Mesendoderm (in vitro differentiated cells): Measurements from ENCODE around the gene ORM2.

ENCODE experiments used
- DNase-seq: peaks from one replicate; pipeline ENCODE4 v3.0.0; 2013
- H2AK5ac ChIP-seq: 2 replicates; pipeline ENCODE4 v1.6.1; 2013; ENCODE audit warnings: low read length, inconsistent platforms
- H2BK120ac ChIP-seq: 2 replicates; pipeline ENCODE4 v1.6.1; 2013; ENCODE audit warnings: low read depth, mild to moderate bottlenecking, low read length, moderate library complexity, mixed read lengths
- H2BK15ac ChIP-seq: replicated peaks from 2 replicates; pipeline ENCODE4 v1.6.1; 2013; ENCODE audit warnings: low read depth, mild to moderate bottlenecking, moderate library complexity
- H2BK5ac ChIP-seq: 2 replicates; pipeline ENCODE4 v1.6.1; 2013; ENCODE audit warnings: low read length, inconsistent platforms
- H3K18ac ChIP-seq: 2 replicates; pipeline ENCODE4 v1.6.1; 2013; ENCODE audit warnings: mild to moderate bottlenecking, low read length, mixed read lengths
- H3K23ac ChIP-seq: one replicate; pipeline ENCODE4 v1.6.1; 2013; ENCODE audit warnings: low read length
- H3K27ac ChIP-seq: 2 replicates; pipeline ENCODE4 v1.5.1; 2013; ENCODE audit warnings: low read depth, mild to moderate bottlenecking, inconsistent platforms, low read length, moderate library complexity
- H3K27me3 ChIP-seq: 2 replicates; pipeline ENCODE4 v1.6.1; 2013; ENCODE audit warnings: low read length, control low read depth, mild to moderate bottlenecking, inconsistent platforms; ENCODE audit not compliant: insufficient read depth, poor library complexity
- H3K36me3 ChIP-seq: 2 replicates; pipeline ENCODE4 v1.6.1; 2013; ENCODE audit warnings: low read length, inconsistent platforms; ENCODE audit not compliant: control insufficient read depth, insufficient read depth
- H3K4ac ChIP-seq: one replicate; pipeline ENCODE4 v1.6.1; 2013; ENCODE audit warnings: low read depth, mild to moderate bottlenecking, low read length, moderate library complexity
- H3K4me1 ChIP-seq: 2 replicates; pipeline ENCODE4 v1.6.1; 2013; ENCODE audit warnings: low read depth, low read length, inconsistent platforms; ENCODE audit not compliant: control insufficient read depth
- H3K4me2 ChIP-seq: 2 replicates; pipeline ENCODE4 v1.6.1; 2013; ENCODE audit warnings: low read length
- H3K4me3 ChIP-seq: 2 replicates; pipeline ENCODE4 v1.5.1; 2013; ENCODE audit warnings: mild to moderate bottlenecking, low read length
- H3K56ac ChIP-seq: one replicate; pipeline ENCODE4 v1.6.1; 2013; ENCODE audit warnings: low read length
- H3K79me1 ChIP-seq: 2 replicates; pipeline ENCODE4 v1.6.1; 2013; ENCODE audit warnings: low read length, inconsistent platforms
- H3K79me2 ChIP-seq: 2 replicates; pipeline ENCODE4 v1.6.1; 2013; ENCODE audit warnings: mild to moderate bottlenecking, low read length; ENCODE audit not compliant: control insufficient read depth, insufficient read depth
- H3K9ac ChIP-seq: 2 replicates; pipeline ENCODE4 v1.6.1; 2013; ENCODE audit warnings: low read length, inconsistent platforms
- H4K5ac ChIP-seq: one replicate; pipeline ENCODE4 v1.6.1; 2013; ENCODE audit warnings: low read length
- H4K8ac ChIP-seq: one replicate; pipeline ENCODE4 v1.6.1; 2013; ENCODE audit warnings: low read depth, mild to moderate bottlenecking, control low read depth, low read length, moderate library complexity
- WGBS: extraction: QIAGEN DNeasy Blood & Tissue Kit; methylation state at CpG from one replicate; pipeline ENCODE4 v1.1.7; 2013; ENCODE audit warnings: low lambda C conversion rate, missing lambda C conversion rate; ENCODE audit not compliant: insufficient coverage; ENCODE audit errors: extremely low coverage; 5-methylcytosine and 5-hydroxymethylcytosine counted together

The ORM2 gene

DNA sequence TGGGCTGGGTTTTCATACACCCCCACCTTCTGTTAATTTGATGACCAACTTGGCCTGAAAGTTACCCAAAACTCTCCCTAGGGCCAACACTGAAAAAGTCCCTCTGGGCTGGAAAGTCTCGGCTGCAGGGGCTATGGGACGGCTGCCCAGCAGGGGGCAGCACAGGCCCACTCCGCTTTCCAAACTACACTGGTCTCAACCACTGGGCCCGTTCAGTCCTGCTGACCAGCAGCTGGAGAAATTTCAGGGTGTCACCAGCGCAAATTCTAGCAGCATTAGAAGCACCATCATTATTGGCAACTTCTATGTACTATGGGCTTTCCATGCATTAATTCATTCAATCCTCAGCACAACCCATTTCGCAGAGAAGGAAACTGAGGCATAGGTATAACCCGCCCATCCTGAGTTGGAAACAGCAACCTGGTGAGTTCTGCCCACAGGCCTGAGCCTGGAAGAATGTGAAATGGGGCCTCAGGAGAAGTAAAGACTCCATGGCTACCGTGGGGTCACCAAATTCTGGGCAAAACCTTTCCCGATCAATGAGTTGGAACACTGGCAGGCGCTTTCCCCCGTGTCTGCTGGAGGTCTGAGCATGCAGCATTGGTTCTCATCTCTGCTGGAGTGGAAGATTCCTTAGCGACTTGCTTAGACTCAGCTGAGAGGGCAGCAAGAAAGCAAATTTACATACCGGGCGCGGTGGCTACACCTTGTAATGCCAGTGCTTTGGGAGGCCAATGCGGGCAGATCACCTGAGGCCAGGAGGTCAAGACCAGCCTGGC lies 9.7 kb downstream of the ORM2 start:
- peak; percentile 55 for DNase-seq
- H3K4me3 ChIP-seq, result no peak overlapping the region
- H3K36me3 ChIP-seq, result no peaks in the 10 kb centered on the region
- no peak overlapping the region for H3K23ac ChIP-seq
- H2BK5ac ChIP-seq, result no peak overlapping the region
- WGBS, result no CpG with 5 or more reads among the region's 16 CpGs
- no peak overlapping the region for H3K4ac ChIP-seq
- no peak overlapping the region for H3K9ac ChIP-seq
- no peak overlapping the region for H3K27ac ChIP-seq
- no peak overlapping the region for H4K8ac ChIP-seq
- H3K79me1 ChIP-seq, result no peaks in the 10 kb centered on the region
- no peaks in the 10 kb centered on the region for H3K79me2 ChIP-seq
- no peaks in the 10 kb centered on the region for H3K27me3 ChIP-seq
- H2BK15ac ChIP-seq, result no peak overlapping the region
- no peak overlapping the region for H3K4me2 ChIP-seq
- no peak overlapping the region for H3K18ac ChIP-seq
- H3K4me1 ChIP-seq, result no peaks in the 10 kb centered on the region
- no peak overlapping the region for H4K5ac ChIP-seq
- no peak overlapping the region for H2BK120ac ChIP-seq
- H3K56ac ChIP-seq, result no peak overlapping the region
- no peak overlapping the region for H2AK5ac ChIP-seq

DNA sequence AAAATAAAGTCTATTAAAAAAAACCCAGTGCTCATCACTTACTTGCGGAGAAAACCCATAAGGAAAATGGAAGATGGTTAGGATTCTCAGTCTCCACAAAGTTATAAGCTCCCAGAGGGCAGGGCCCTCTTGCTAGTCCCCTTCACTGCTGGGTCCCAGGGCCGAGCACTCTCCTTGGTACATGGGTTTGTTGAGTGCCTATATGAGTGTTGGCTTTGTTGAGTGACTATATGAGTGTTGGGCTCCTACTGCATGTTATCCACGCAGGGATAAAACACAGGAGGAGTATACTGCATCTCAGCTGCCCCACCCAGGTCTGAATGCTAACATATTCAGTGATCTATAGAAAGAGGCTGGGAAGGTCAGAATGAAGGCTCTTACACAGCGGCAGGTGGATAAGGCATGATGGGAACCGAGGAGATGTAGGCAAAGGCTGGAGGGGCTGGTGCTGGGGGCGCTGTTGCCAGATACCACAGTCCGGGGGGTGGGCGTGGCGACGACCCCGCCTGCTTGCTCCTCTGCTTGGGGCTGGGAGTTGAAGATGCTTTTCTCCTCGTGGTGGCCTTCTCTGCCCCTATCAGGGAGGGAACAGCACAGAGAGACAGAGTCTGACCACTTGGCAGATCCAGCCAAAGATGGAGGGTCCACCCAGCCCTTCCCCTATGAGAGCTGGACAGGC lies 11.6 kb downstream of the ORM2 start:
- Histone ChIP-seq H2BK120ac (no peak overlapping the region), H4K8ac (no peak overlapping the region), H2AK5ac (no peak overlapping the region), H3K27ac (no peak overlapping the region), H3K79me1 (no peaks in the 10 kb centered on the region), H3K4me3 (no peak overlapping the region), H3K36me3 (no peaks in the 10 kb centered on the region), H4K5ac (no peak overlapping the region), H3K4ac (no peak overlapping the region), H3K9ac (no peak overlapping the region), H3K27me3 (no peaks in the 10 kb centered on the region), H2BK15ac (no peak overlapping the region), H3K23ac (no peak overlapping the region), H3K4me2 (no peak overlapping the region), H3K56ac (no peak overlapping the region), H3K18ac (no peak overlapping the region), H3K79me2 (no peaks in the 10 kb centered on the region), H2BK5ac (no peak overlapping the region), H3K4me1 (no peaks in the 10 kb centered on the region)
- no CpG with 5 or more reads among the region's 12 CpGs for WGBS
- DNase-seq, result no peak

DNA sequence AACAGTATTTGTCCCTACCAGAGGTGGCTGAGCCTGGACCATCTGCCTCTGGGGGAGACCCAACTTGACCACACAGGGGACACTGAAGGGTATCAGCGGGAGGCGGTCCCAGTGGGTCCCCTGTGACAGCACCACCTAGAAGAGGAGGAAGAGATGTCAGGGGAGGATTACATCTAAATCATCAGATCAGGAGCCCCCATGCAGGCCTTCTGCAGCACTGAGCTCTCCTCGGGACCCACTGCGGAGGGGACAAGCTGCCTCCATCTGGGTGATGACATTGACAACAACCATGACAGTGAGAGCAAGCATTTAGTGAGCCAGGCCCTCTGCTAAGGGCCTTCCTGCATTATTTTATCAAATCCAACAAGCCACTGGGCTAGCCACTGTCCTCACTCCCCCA lies 12.3 kb downstream of the ORM2 start:
- Histone ChIP-seq H3K79me1 (no peaks in the 10 kb centered on the region), H2BK120ac (no peak overlapping the region), H3K4me1 (no peaks in the 10 kb centered on the region), H2AK5ac (no peak overlapping the region), H3K79me2 (no peaks in the 10 kb centered on the region), H4K8ac (no peak overlapping the region), H3K23ac (no peak overlapping the region), H3K27me3 (no peaks in the 10 kb centered on the region), H2BK5ac (no peak overlapping the region), H3K9ac (no peak overlapping the region), H3K36me3 (no peaks in the 10 kb centered on the region), H3K56ac (no peak overlapping the region), H3K27ac (no peak overlapping the region), H3K4ac (no peak overlapping the region), H4K5ac (no peak overlapping the region), H3K4me2 (no peak overlapping the region), H2BK15ac (no peak overlapping the region), H3K4me3 (no peak overlapping the region), H3K18ac (no peak overlapping the region)
- no peak for DNase-seq
- WGBS, result no CpG with 5 or more reads among the region's 4 CpGs

DNA sequence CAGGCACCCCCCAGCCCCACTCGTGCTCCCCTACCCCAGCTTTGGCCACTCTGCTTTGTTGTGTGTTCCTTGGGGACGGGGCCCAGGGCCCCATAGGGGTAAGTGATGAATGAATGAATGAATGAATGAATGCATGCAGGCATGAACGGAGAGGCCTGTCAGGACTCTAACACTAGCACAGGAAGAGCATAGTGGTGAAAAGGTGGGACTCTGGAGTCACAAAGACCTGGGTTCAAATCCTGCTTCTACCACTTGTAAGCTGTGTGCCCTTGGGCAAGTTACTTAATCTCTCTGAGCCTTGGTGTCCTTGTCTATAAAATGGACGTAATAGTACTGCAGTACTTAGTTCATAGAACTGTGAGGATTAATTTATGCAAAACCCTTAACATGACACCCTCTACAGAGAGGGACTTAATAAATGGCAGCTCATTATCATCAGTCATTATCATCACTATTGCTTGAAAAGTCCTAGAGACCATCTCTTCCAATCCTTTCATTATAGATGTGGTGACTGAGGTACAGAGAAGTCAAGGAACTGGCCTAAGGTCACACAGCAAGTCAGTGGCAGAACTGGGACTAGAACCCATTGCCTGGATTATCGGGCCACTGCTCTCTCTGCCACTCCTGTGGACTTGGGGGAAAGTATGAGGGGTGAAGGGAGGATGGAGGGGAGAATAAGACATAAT lies 13.2 kb downstream of the ORM2 start:
- no peak overlapping the region for H2BK15ac ChIP-seq
- no peak overlapping the region for H3K4ac ChIP-seq
- H3K23ac ChIP-seq, result no peak overlapping the region
- H3K36me3 ChIP-seq, result no peaks in the 10 kb centered on the region
- no peak overlapping the region for H3K4me3 ChIP-seq
- no peak overlapping the region for H3K56ac ChIP-seq
- no peaks in the 10 kb centered on the region for H3K79me2 ChIP-seq
- no peak overlapping the region for H4K8ac ChIP-seq
- WGBS, result no CpG with 5 or more reads among the region's 5 CpGs
- no peaks in the 10 kb centered on the region for H3K27me3 ChIP-seq
- DNase-seq, result no peak
- H2BK5ac ChIP-seq, result no peak overlapping the region
- H3K4me1 ChIP-seq, result no peaks in the 10 kb centered on the region
- H3K4me2 ChIP-seq, result no peak overlapping the region
- no peak overlapping the region for H4K5ac ChIP-seq
- no peak overlapping the region for H2AK5ac ChIP-seq
- H3K27ac ChIP-seq, result no peak overlapping the region
- H2BK120ac ChIP-seq, result no peak overlapping the region
- H3K79me1 ChIP-seq, result no peaks in the 10 kb centered on the region
- H3K18ac ChIP-seq, result no peak overlapping the region
- no peak overlapping the region for H3K9ac ChIP-seq

DNA sequence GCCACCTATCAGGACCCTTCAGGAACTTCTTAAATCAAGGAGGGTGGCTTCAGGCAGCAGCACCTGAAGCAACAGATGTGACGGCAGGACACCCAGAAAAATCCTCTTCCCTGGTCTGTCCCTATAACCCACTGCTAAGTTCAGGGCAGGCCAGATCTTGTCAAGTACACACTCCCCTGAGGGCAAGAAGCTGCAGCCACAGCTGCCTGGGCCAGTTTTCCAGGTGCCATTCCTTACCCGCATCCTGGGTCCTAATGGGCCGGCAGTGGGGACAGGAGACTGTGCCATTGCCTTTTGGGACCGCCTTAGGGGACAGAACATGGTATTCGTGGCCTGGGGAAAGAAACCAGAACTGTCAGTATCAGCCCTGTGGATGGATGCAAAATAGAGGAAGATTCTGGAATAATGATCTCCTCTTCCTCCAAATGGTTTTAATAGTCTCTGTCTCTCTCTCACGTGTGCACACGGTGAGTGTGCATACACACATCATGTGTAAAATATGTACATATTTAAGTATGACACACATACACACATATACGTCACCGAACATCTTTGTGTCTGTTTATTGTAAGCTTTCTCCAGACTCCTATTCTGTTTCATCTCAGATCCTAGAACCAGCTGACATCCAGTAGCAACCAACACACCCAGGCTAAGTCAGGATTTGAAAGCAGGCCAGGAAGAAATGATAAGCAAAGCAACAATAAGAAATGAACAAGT lies 14.0 kb downstream of the ORM2 start:
- Histone ChIP-seq H3K79me1 (no peaks in the 10 kb centered on the region), H3K36me3 (no peaks in the 10 kb centered on the region), H2AK5ac (no peak overlapping the region), H2BK15ac (no peak overlapping the region), H3K4me1 (no peaks in the 10 kb centered on the region), H3K27ac (no peak overlapping the region), H3K56ac (no peak overlapping the region), H4K5ac (no peak overlapping the region), H3K4me2 (no peak overlapping the region), H3K18ac (no peak overlapping the region), H4K8ac (no peak overlapping the region), H2BK5ac (no peak overlapping the region), H2BK120ac (no peak overlapping the region), H3K27me3 (no peaks in the 10 kb centered on the region), H3K4ac (no peak overlapping the region), H3K4me3 (no peak overlapping the region), H3K79me2 (no peaks in the 10 kb centered on the region), H3K9ac (no peak overlapping the region), H3K23ac (no peak overlapping the region)
- WGBS, result no CpG with 5 or more reads among the region's 9 CpGs
- DNase-seq, result no peak
